Peyer's patch (tissue), 4 donors: Measurements from ENCODE around the gene GNAZ. TPM values are rescaled to one million over a fixed set of nuclear protein-coding genes. Genes with fewer than 3 reads are reported as not detected.

ENCODE experiments used
- DNase-seq, 3 donors: peaks; one replicate each; pipeline ENCODE4 v3.0.0-alpha.2; 2017 to 2019
- H3K27ac ChIP-seq, 4 donors: fragments of 200-600 bp; sonication (generic); one replicate each; pipeline ENCODE4 v1.5.1; 2016 to 2019
- H3K27me3 ChIP-seq, 2 donors: fragments of 200-600 bp; sonication (generic); one replicate each; pipeline ENCODE4 v1.5.1; 2019
- H3K36me3 ChIP-seq, 3 donors: fragments of 200-600 bp; sonication (generic); one replicate each; pipeline ENCODE4 v1.5.1; 2016 to 2019
- H3K4me1 ChIP-seq, 4 donors: fragments of 200-600 bp; sonication (generic); one replicate each; pipeline ENCODE4 v1.5.1; 2016 to 2019
- H3K4me3 ChIP-seq, 4 donors: fragments of 200-600 bp; sonication (generic); 1 replicate in 3 of 4; 2 replicates in 1 of 4; pipeline ENCODE4 v1.5.1; 2016 to 2019; ENCODE audit warnings: mild to moderate bottlenecking in 1 of 4
- H3K9me3 ChIP-seq, 4 donors: fragments of 200-600 bp; sonication (generic); one replicate each; pipeline ENCODE4 v1.5.1; 2016 to 2019; ENCODE audit warnings: mild to moderate bottlenecking in 1 of 4
- POLR2A ChIP-seq, 2 donors: fragments of 450-650 bp; IDR thresholded peaks; one replicate each; pipeline ENCODE4 v1.5.1; 2017; ENCODE audit warnings: antibody characterized with exemption in 2 of 2, mild to moderate bottlenecking in 2 of 2, moderate library complexity in 2 of 2
- total RNA-seq, 4 donors: library from RNA; depleted of rRNA; stranded (reverse); fragments of >200 nt; gene quantifications; one replicate each; pipeline ENCODE4 v1.1.0, GENCODE V29; 2016
- TF ChIP-seq, protein P1 (sequence below), 6 experiments: fragments of 450-650 bp in 4 of 6; fragments of 200-600 bp in 2 of 6; sonication (generic) in 1 of 6; IDR thresholded peaks; one replicate each; pipeline ENCODE4 v1.5.1; 2017 to 2019; ENCODE audit warnings: antibody characterized with exemption in 6 of 6, mild to moderate bottlenecking in 3 of 6, moderate library complexity in 1 of 6

Gene GNAZ
- total RNA-seq, 4 donors from 2014 or later: 0.35 to 3.5 (median 1.9) TPM

DNA sequence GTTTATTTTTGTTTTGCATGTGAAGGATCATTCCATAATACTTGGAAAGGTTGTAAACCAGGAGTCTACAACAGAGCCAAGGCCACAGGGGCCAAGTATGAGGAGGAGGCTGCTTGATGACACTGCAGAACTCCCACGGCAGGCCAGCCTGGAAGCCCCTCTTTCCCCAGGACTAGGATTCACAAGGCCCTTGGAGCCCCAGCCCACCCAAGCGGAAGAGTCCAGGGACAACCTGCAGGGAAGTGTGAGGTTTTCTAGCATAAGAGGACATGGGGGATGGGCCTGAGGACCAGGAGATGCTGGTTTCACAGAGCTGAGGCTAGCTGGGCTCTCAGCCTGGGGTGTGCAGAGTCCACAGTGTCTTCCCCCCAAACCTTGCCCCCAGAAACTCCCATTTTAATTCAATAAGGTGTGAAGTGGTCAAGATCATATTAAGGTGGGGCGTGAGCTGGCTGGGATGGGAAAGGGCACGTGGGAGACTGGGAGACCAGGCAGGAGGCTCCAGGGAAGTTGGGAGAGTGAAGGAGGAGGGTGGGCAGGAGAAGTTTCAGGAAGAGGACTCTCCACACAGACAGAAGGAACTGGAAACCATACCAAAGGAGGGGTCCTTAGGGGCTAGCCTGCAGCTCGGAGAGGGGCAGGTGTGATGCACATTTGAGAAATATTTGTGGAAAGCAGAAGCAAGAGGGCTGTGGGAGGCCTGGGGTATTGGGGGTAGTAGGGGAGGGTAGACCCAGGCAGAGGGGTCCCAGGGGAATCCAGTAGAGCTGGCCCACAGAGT, 12.4 kb downstream of the GNAZ start:
- H3K4me3 ChIP-seq: no peak overlapping the region
- no peaks in the 10 kb centered on the region for H3K36me3 ChIP-seq
- H3K27me3 ChIP-seq: no peaks in the 10 kb centered on the region
- DNase-seq: no peak
- TF ChIP-seq, protein P1, sequence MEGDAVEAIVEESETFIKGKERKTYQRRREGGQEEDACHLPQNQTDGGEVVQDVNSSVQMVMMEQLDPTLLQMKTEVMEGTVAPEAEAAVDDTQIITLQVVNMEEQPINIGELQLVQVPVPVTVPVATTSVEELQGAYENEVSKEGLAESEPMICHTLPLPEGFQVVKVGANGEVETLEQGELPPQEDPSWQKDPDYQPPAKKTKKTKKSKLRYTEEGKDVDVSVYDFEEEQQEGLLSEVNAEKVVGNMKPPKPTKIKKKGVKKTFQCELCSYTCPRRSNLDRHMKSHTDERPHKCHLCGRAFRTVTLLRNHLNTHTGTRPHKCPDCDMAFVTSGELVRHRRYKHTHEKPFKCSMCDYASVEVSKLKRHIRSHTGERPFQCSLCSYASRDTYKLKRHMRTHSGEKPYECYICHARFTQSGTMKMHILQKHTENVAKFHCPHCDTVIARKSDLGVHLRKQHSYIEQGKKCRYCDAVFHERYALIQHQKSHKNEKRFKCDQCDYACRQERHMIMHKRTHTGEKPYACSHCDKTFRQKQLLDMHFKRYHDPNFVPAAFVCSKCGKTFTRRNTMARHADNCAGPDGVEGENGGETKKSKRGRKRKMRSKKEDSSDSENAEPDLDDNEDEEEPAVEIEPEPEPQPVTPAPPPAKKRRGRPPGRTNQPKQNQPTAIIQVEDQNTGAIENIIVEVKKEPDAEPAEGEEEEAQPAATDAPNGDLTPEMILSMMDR (IDR thresholded peaks at IDR 0.05): no peak
- no peak for TF ChIP-seq POLR2A (IDR thresholded peaks at IDR 0.05)
- H3K27ac ChIP-seq: no peak overlapping the region
- no peaks in the 10 kb centered on the region for H3K4me1 ChIP-seq
- no peaks in the 10 kb centered on the region for H3K9me3 ChIP-seq

- Histone ChIP-seq H3K4me1 (no peaks in the 10 kb centered on the region), H3K27me3 (no peaks in the 10 kb centered on the region), H3K27ac (no peak overlapping the region), H3K36me3 (no peaks in the 10 kb centered on the region), H3K4me3 (no peak overlapping the region), H3K9me3 (no peaks in the 10 kb centered on the region)
- TF ChIP-seq, protein P1 (IDR thresholded peaks at IDR 0.05): no peak
- no peak for TF ChIP-seq POLR2A (IDR thresholded peaks at IDR 0.05)
- no peak for DNase-seq
Measured at GRCh38 chr22:23083315-23084021, 13.1 kb downstream of the GNAZ start.

DNA sequence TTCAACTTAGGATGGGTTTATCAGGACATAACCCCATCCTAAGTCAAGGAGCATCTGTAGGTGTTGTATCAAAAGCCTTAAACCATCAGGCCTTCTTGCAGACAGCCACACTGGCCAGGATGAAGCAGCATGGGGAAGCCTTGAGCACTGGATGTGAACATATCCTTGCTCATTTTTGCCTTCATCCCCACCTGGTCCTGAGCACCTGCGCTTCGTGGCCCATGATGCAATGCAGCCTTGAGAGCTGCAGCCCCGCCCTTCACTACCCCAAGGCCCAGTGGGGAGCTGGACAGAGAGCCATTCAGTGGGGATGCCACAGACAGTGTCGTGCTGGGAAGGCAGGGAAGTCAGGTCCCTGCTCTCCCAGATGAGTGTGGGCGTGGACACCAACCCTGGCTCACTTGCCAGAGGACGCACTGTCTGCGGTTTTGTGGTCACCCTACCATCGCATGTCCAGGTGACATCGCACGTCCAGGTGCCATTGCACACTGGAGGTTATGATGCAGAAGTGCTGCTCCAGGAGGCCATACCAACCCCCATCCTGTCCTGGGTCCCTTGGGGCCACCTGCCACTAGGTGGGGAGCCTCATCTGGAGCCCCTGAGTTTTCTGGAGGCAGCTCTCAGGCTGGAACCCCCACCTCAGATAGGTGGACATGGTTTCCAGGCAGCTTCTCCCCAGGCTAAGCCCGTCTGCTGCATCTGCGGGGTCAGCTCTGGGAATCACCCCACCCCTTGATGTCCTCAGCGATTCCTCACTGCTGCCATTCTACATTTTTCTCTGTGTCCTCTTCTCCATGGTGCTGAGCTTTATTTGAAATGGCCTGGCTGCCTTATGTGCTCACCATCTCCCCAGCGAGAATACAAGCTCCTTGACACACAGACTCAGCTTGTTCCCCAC, 14.4 kb downstream of the GNAZ start:
- Histone ChIP-seq H3K36me3 (no peaks in the 10 kb centered on the region), H3K4me1 (no peaks in the 10 kb centered on the region), H3K9me3 (no peaks in the 10 kb centered on the region), H3K4me3 (no peak overlapping the region), H3K27ac (no peak overlapping the region), H3K27me3 (no peaks in the 10 kb centered on the region)
- TF ChIP-seq, protein P1 (IDR thresholded peaks at IDR 0.05): no peak
- no peak for TF ChIP-seq POLR2A (IDR thresholded peaks at IDR 0.05)
- DNase-seq: no peak

DNA sequence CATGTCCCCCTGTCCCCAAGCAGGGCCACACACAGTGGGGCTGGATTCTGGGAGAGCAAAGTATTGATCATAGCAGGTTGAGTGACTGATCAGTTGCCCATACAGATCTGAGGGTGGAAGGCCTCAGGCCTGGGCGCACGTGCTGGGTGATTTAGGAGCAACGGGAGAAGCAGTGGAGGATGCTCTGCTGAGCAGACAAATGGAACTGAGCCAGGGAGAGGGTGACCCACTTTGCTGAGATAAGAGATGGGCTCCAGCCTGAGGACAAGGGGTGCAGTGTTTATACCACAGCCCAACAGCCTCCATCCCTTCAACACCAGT, 15.0 kb downstream of the GNAZ start:
- no peaks in the 10 kb centered on the region for H3K9me3 ChIP-seq
- no peaks in the 10 kb centered on the region for H3K36me3 ChIP-seq
- no peaks in the 10 kb centered on the region for H3K27me3 ChIP-seq
- H3K27ac ChIP-seq: no peak overlapping the region
- no peak overlapping the region for H3K4me3 ChIP-seq
- DNase-seq: no peak
- TF ChIP-seq POLR2A (IDR thresholded peaks at IDR 0.05): no peak
- TF ChIP-seq, protein P1 (IDR thresholded peaks at IDR 0.05): no peak
- H3K4me1 ChIP-seq: no peaks in the 10 kb centered on the region

DNA sequence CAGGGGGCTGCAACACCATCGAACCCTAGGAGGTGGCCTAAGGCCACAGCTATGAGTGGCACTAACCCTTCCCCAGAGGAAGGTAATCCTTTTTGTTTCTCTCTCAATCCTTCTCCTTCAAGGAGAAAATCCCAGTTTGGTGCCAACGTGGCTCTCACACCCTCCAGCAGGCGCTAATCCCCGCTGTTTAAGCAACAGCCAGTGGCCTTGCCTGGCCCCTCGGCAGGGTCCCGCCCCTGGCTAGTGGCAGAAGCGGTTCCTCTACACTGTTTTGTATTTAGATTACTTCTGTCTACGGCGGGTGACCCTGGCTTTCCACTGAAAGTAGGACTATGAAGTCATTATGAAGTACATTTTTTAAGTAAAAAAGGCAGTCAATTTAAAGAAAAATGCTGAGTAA, 15.5 kb downstream of the GNAZ start:
- Histone ChIP-seq H3K4me3 (no peak overlapping the region), H3K9me3 (no peaks in the 10 kb centered on the region), H3K4me1 (no peaks in the 10 kb centered on the region), H3K27me3 (no peaks in the 10 kb centered on the region), H3K36me3 (no peaks in the 10 kb centered on the region), H3K27ac (no peak overlapping the region)
- TF ChIP-seq, protein P1 (IDR thresholded peaks at IDR 0.05): no peak
- TF ChIP-seq POLR2A (IDR thresholded peaks at IDR 0.05): no peak
- DNase-seq: no peak
